K562 (cell line): ENCODE results near the gene PRCD. TPM values are rescaled to one million over a fixed set of nuclear protein-coding genes. Genes with fewer than 3 reads are reported as not detected.
"Not testable (repeated sequence)": the region's sequence is repeated elsewhere in the genome, so short reads cannot be mapped to it uniquely, and the experiment has no call there.

ENCODE experiments used
- ATAC-seq: fragments of 200-7000 bp; cut with Tn5 transposase; 3 replicates; pipeline ENCODE4 v1.9.1; 2020; ENCODE audit warnings: moderate library complexity
- BruUV-seq: library from RNA; stranded (reverse); fragments of 400-500 nt; replicated peaks from 2 replicates; lab custom pipeline; 2021; lab: Mats Ljungman, UMichigan
- CTCF ChIA-PET: fragments of 300-600 bp; formaldehyde crosslinking; extraction: SDS; loops from one replicate; lab custom pipeline; 2021; ENCODE audit warnings: low intra/inter-chr PET ratio; lab: Yijun Ruan, JAX
- POLR2A ChIA-PET: fragments of 300-600, 350-650 bp; sonication (Branson Sonifier 250); formaldehyde crosslinking; extraction: SDS; loops from one replicate; lab custom pipeline; 2021; ENCODE audit warnings: antibody characterized with exemption, inconsistent platforms; lab: Yijun Ruan, JAX
- DNase-seq, 4 experiments: peaks; one replicate each; pipeline versions ENCODE4 v3.0.0 to v3.0.0-alpha.2; 2011 to 2018; ENCODE audit warnings: low spot score in 3 of 4, mixed read lengths in 3 of 4; ENCODE audit errors: extremely low read depth in 1 of 4
- FAIRE-seq: peaks from 2 replicates; lab custom pipeline; 2011; peaks lifted over from hg19 to GRCh38; lab: Jason Lieb, UNC
- H2AFZ ChIP-seq: 2 replicates; pipeline ENCODE4 v1.6.0; 2011; ENCODE audit warnings: low read depth, low read length, control low read depth, inconsistent platforms
- H3K27ac ChIP-seq: fragments of 200-600 bp; 3 replicates; pipeline ENCODE4 v1.8.0; 2011; ENCODE audit warnings: low read depth, mild to moderate bottlenecking, control low read depth, inconsistent platforms, low read length, moderate library complexity, mixed read lengths; ENCODE audit errors: extremely low read depth
- H3K27me3 ChIP-seq, 2 experiments: fragments of 300-600 bp in 1 of 2; 2 replicates in 1 of 2; 3 replicates in 1 of 2; pipeline versions ENCODE4 v1.6.0 to v1.8.0; 2011; ENCODE audit warnings: inconsistent platforms in 2 of 2, low read length in 2 of 2, mild to moderate bottlenecking in 1 of 2, mixed read lengths in 1 of 2, moderate library complexity in 1 of 2; ENCODE audit not compliant: control insufficient read depth in 2 of 2, insufficient read depth in 2 of 2
- H3K36me3 ChIP-seq: fragments of 300-600 bp; 3 replicates; pipeline ENCODE4 v1.8.0; 2011; ENCODE audit warnings: mild to moderate bottlenecking, low read length, inconsistent platforms; ENCODE audit not compliant: control insufficient read depth, insufficient read depth
- H3K4me1 ChIP-seq, 2 experiments: fragments of 200-600 bp in 1 of 2; replicated peaks in 1 of 2; 2 replicates in 1 of 2; 3 replicates in 1 of 2; pipeline versions ENCODE4 v1.5.1 to v1.8.0; 2011; ENCODE audit warnings: inconsistent platforms in 2 of 2, low read length in 2 of 2, mild to moderate bottlenecking in 1 of 2, mixed read lengths in 1 of 2, moderate library complexity in 1 of 2; ENCODE audit not compliant: control insufficient read depth in 2 of 2, insufficient read depth in 2 of 2
- H3K4me2 ChIP-seq: 2 replicates; pipeline ENCODE4 v1.6.1; 2011; ENCODE audit warnings: low read length, control low read depth, inconsistent platforms, mixed read lengths; ENCODE audit not compliant: insufficient read depth
- H3K4me3 ChIP-seq: fragments of 200-600 bp; sonication (generic), shearing (Covaris generic); 2 replicates; pipeline ENCODE4 v1.5.1; 2016; ENCODE audit warnings: control low read depth, inconsistent platforms
- H3K79me2 ChIP-seq: fragments of 200-600 bp; 3 replicates; pipeline ENCODE4 v1.8.0; 2011; ENCODE audit warnings: low read length, inconsistent platforms; ENCODE audit not compliant: control insufficient read depth, insufficient read depth
- H3K9ac ChIP-seq, 2 experiments: 2 replicates each; pipeline versions ENCODE4 v1.6.0 to v1.6.1; 2011; ENCODE audit warnings: low read depth in 2 of 2, low read length in 2 of 2, control low read depth in 1 of 2, inconsistent platforms in 1 of 2, mild to moderate bottlenecking in 1 of 2, mixed read lengths in 1 of 2; ENCODE audit not compliant: insufficient read depth in 1 of 2
- H3K9me1 ChIP-seq: one replicate; pipeline ENCODE4 v1.6.0; 2011; ENCODE audit warnings: inconsistent platforms, mild to moderate bottlenecking, low read length, moderate library complexity; ENCODE audit not compliant: control insufficient read depth, insufficient read depth
- H3K9me3 ChIP-seq: replicated peaks from 2 replicates; pipeline ENCODE4 v1.5.1; 2011; ENCODE audit warnings: low read depth, low read length, inconsistent platforms; ENCODE audit not compliant: control insufficient read depth, insufficient read depth
- H4K20me1 ChIP-seq: replicated peaks from 2 replicates; pipeline ENCODE4 v1.6.1; 2011; ENCODE audit warnings: low read length, inconsistent platforms, mixed read lengths; ENCODE audit not compliant: control insufficient read depth, insufficient read depth
- CEBPB ChIP-seq: fragments of 450-650 bp; IDR thresholded peaks from 2 replicates; pipeline ENCODE4 v1.6.1; 2016; ENCODE audit warnings: missing genetic modification characterization, missing compliant biosample characterization
- CREM ChIP-seq: IDR thresholded peaks from 2 replicates; pipeline ENCODE4 v1.6.1; 2014; ENCODE audit warnings: antibody characterized with exemption, low read depth
- EGR1 ChIP-seq: fragments of 450-650 bp; conservative IDR thresholded peaks from 2 replicates; pipeline ENCODE4 v1.6.1; 2017; ENCODE audit warnings: mild to moderate bottlenecking
- FOXJ3 ChIP-seq: sonication (generic); formaldehyde crosslinking; IDR thresholded peaks from 2 replicates; pipeline ENCODE4 v1.4.0; 2020; ENCODE audit warnings: mild to moderate bottlenecking, missing genetic modification reagents
- GABPA ChIP-seq: fragments of 200-800 bp; sonication (Bioruptor generic); conservative IDR thresholded peaks from 2 replicates; pipeline ENCODE4 v1.6.1; 2016; ENCODE audit warnings: low read depth, missing genetic modification characterization, missing compliant biosample characterization
- KDM1A ChIP-seq, 2 experiments: fragments of 450-650 bp; IDR thresholded peaks; 2 replicates each; pipeline ENCODE4 v1.6.1; 2016; ENCODE audit warnings: mild to moderate bottlenecking in 2 of 2
- MYNN ChIP-seq, 2 experiments: sonication (generic); formaldehyde crosslinking in 1 of 2; IDR thresholded peaks; 2 replicates each; pipeline versions ENCODE4 v1.5.0 to v1.6.1; 2016 to 2020; ENCODE audit warnings: antibody characterized with exemption in 1 of 2, missing genetic modification reagents in 1 of 2
- SMARCC2 ChIP-seq: fragments of 450-650 bp; IDR thresholded peaks from 2 replicates; pipeline ENCODE4 v1.6.1; 2017; ENCODE audit warnings: antibody characterized with exemption, moderate library complexity, mild to moderate bottlenecking, low read depth
- SRSF3 ChIP-seq: fragments of 200-400 bp; formaldehyde crosslinking; IDR thresholded peaks from 2 replicates; pipeline ENCODE4 v1.6.1; 2016; ENCODE audit warnings: mild to moderate bottlenecking, low read length, moderate library complexity; ENCODE audit not compliant: insufficient read depth
- ZBTB7A ChIP-seq: IDR thresholded peaks from 2 replicates; pipeline ENCODE4 v1.6.1; 2011; ENCODE audit warnings: low read depth, mild to moderate bottlenecking, low read length, moderate library complexity, borderline replicate concordance; ENCODE audit not compliant: control insufficient read depth
- ZKSCAN1 ChIP-seq: fragments of 150-350 bp; IDR thresholded peaks from 2 replicates; pipeline ENCODE4 v1.6.1; 2016; ENCODE audit warnings: low read depth, low read length
- ZNF121 ChIP-seq: sonication (generic); formaldehyde crosslinking; conservative IDR thresholded peaks from 2 replicates; pipeline ENCODE4 v1.8.0; 2022; ENCODE audit warnings: missing genetic modification reagents
- ZNF561 ChIP-seq: fragments of 450-650 bp; formaldehyde crosslinking; conservative IDR thresholded peaks from 2 replicates; pipeline ENCODE4 v1.4.0; 2020; ENCODE audit warnings: mild to moderate bottlenecking, moderate library complexity
- ZNF780A ChIP-seq: fragments of 250-450 bp; sonication (Bioruptor Pico); IDR thresholded peaks from 2 replicates; pipeline ENCODE4 v1.5.0; 2021; ENCODE audit warnings: mild to moderate bottlenecking
- WGBS: fragments of 100-300 bp; shearing (Covaris generic); methylation state at CpG from one replicate; pipeline ENCODE4 v1.1.6; 2016; ENCODE audit warnings: low coverage, mixed read lengths; ENCODE audit not compliant: insufficient coverage; ENCODE audit errors: missing lambda C conversion rate; 5-methylcytosine and 5-hydroxymethylcytosine counted together
- in situ Hi-C: fragments of 300-500 bp; cut with MboI; formaldehyde crosslinking; loops from 4 replicates; pipeline ENCODE4 v1.15.0; 2018; ENCODE audit warnings: inconsistent platforms, mixed read lengths
- intact Hi-C: fragments of 100-400 bp; cut with micrococcal nuclease; formaldehyde crosslinking; loops from 2 replicates; pipeline ENCODE4 v1.14.2; 2022
- polyA plus RNA-seq, 8 experiments: library from polyadenylated mRNA; depleted of rRNA in 4 of 8; stranded (reverse) in 5 of 8; unstranded in 3 of 8; fragments of >200 nt; fragmentation: Nextera tagmentation in 2 of 8; fragmentation: Illumina TruSeq in 1 of 8; extraction: Ambion mirVana in 2 of 8; extraction: Trizol in 1 of 8; gene quantifications; 2 replicates each; pipeline versions ENCODE4 v1.2.1 to v1.2.3, GENCODE V29; 2011 to 2014; ENCODE audit warnings: inconsistent platforms in 1 of 8, missing spikeins in 1 of 8
- total RNA-seq, 7 experiments: library from RNA; depleted of rRNA in 6 of 7; stranded (reverse); fragments of >200 nt in 6 of 7; fragmentation: Illumina TruSeq in 2 of 7; extraction: Trizol in 2 of 7; gene quantifications; 2 replicates each; pipeline versions ENCODE4 v1.2.1 to v1.2.3, GENCODE V29; 2011 to 2021; ENCODE audit warnings: low replicate concordance in 1 of 7
- TF ChIP-seq, protein P1 (sequence below): sonication (generic); formaldehyde crosslinking; IDR thresholded peaks from 2 replicates; pipeline ENCODE4 v1.8.0; 2022; ENCODE audit warnings: mild to moderate bottlenecking, missing genetic modification reagents

Gene PRCD
- total and polyA plus RNA-seq, 9 of the 15 experiments (the other 6 are each of a cell fraction or from before 2014, with no cell fraction given) = 0.20 to 0.25 (median 0.21) TPM; not detected in 6

DNA sequence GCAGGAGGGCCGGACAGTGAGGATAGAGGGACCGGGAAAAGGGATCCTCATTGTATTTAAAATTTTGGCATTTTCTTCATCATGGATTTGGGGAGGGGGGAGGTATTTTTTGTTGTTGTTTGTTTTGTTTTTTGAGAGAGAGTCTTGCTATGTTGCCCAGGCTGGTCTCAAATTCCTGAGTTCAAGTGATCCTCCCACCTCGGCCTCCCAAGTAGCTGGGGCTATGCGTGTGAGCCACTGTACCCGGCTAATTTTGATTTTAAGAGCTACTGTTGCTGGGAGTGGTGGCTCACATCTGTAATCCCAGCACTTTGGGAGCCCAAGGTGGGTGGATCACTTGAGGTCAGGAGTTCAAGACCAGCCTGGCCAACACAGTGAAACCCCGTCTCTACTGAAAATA lies 25.5 kb upstream of the PRCD start:
- FAIRE-seq, BruUV-seq, H3K79me2 ChIP-seq, CTCF ChIA-PET, H3K9ac ChIP-seq, H3K4me2 ChIP-seq, ATAC-seq, H3K4me3 ChIP-seq, H3K27me3 ChIP-seq, H3K36me3 ChIP-seq, intact Hi-C loops, H3K9me1 ChIP-seq, H2AFZ ChIP-seq, in situ Hi-C loops, H3K9me3 ChIP-seq, H3K27ac ChIP-seq, H4K20me1 ChIP-seq, DNase-seq, POLR2A ChIA-PET: not testable (repeated sequence)
- peaks cover 15 to 18% of the 10 kb centered on the region in 2 experiments; a peak in 4 of 5 replicates for H3K4me1 ChIP-seq
- 0 out of 2 replicates have a peak, but pooled peaks have one; percentile 8 for TF ChIP-seq ZNF121 (CRISPR knock-in tag)
- 85% methylated on average over 6 of the region's 6 CpGs for WGBS

DNA sequence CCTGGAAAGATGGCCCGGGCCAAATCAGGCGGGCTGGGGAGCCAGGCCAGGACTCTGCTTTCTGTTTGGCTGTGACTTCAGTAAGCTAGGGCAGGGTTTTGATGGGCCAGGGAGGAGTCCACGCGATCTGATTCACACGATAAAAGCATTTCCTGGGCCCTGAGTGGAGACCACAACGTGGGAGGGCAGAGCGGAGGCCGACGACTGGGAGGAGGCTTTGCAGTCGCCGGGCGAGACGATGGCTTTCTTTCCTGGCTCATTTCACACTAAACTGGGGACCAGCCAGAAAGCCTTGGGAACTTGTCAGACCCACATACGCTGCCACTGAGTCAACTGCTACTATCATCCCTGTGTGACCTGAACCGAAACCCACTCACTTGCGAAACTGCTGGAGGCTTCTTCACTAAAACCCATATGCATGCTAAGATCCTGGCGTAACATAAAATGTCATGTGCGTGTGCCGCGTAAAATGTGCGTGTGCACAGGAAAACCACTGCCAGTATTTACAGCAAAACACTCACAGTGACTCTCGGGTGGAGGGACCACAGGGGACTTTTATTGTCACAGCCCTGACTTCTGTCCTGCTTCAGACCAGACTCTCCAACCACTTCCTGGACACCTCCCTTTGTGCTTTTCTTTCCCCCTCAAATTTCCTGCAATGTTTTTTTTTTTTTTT lies 24.4 kb upstream of the PRCD start:
- Histone ChIP-seq H3K9me3 (no peaks in the 10 kb centered on the region), H3K4me1 (peaks cover 15 to 18% of the 10 kb centered on the region in 2 experiments; a peak in 4 of 5 replicates), H2AFZ (peak overlapping the region; percentile 95)
- TF ChIP-seq FOXJ3 (no peak), SMARCC2 (no peak), ZBTB7A (no peak), SRSF3 (no peak), MYNN (IDR thresholded peaks at IDR 0.05) (peak; percentile 70; the same call in 1 of the 2 replicates), MYNN (CRISPR knock-in tag; IDR thresholded peaks at IDR 0.05) (no peak), GABPA (tag) (peak; percentile 48), CEBPB (tag) (0 out of 2 replicates have a peak, but pooled peaks have one; percentile 22), KDM1A (IDR thresholded peaks at IDR 0.05) (no peak), ZNF561 (CRISPR knock-in tag) (no peak), CREM (0 out of 2 replicates have a peak, but pooled peaks have one; percentile 5), EGR1 (peak; percentile 15; the same call in 1 of the 2 replicates), ZNF780A (CRISPR knock-in tag) (no peak), ZKSCAN1 (no peak)
- TF ChIP-seq, protein P1, sequence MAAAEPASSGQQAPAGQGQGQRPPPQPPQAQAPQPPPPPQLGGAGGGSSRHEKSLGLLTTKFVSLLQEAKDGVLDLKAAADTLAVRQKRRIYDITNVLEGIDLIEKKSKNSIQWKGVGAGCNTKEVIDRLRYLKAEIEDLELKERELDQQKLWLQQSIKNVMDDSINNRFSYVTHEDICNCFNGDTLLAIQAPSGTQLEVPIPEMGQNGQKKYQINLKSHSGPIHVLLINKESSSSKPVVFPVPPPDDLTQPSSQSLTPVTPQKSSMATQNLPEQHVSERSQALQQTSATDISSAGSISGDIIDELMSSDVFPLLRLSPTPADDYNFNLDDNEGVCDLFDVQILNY (CRISPR knock-in tag) = no peak

More for the DNA sequence above, 24.4 kb upstream of the PRCD start:
- peak in 1 of 4 experiments; percentile 48 for DNase-seq
- H3K27ac ChIP-seq = peak overlapping the region; percentile 39; the same call in 1 of the 3 replicates
- CTCF ChIA-PET = no interaction called here
- H3K79me2 ChIP-seq = no peaks in the 10 kb centered on the region
- intact Hi-C loops = no loop called here
- H3K27me3 ChIP-seq = no peaks in the 10 kb centered on the region
- H3K36me3 ChIP-seq = no peaks in the 10 kb centered on the region
- in situ Hi-C loops = no loop called here
- whole genome bisulfite sequencing = 49% methylated on average over 21 of the region's 22 CpGs
- FAIRE-seq = peak; percentile 77
- POLR2A ChIA-PET = no interaction called here
- H3K4me3 ChIP-seq = no peak overlapping the region
- no peak overlapping the region; the same call in 1 of the 2 replicates for H3K4me2 ChIP-seq
- H4K20me1 ChIP-seq = no peaks in the 10 kb centered on the region
- H3K9ac ChIP-seq = peak overlapping the region; percentile 44 to 84; a peak in 3 of 4 replicates
- H3K9me1 ChIP-seq = no peaks in the 10 kb centered on the region
- BruUV-seq = no TSS peak
- ATAC-seq = peak; percentile 51; the same call in 2 of the 3 replicates
